ENCODE measurements around the gene ZNF598. TPM values are rescaled to one million over a fixed set of nuclear protein-coding genes. Genes with fewer than 3 reads are reported as not detected.

Gene ZNF598
- total RNA-seq, 1 experiment from 2014 or later = 86.5 TPM

DNA sequence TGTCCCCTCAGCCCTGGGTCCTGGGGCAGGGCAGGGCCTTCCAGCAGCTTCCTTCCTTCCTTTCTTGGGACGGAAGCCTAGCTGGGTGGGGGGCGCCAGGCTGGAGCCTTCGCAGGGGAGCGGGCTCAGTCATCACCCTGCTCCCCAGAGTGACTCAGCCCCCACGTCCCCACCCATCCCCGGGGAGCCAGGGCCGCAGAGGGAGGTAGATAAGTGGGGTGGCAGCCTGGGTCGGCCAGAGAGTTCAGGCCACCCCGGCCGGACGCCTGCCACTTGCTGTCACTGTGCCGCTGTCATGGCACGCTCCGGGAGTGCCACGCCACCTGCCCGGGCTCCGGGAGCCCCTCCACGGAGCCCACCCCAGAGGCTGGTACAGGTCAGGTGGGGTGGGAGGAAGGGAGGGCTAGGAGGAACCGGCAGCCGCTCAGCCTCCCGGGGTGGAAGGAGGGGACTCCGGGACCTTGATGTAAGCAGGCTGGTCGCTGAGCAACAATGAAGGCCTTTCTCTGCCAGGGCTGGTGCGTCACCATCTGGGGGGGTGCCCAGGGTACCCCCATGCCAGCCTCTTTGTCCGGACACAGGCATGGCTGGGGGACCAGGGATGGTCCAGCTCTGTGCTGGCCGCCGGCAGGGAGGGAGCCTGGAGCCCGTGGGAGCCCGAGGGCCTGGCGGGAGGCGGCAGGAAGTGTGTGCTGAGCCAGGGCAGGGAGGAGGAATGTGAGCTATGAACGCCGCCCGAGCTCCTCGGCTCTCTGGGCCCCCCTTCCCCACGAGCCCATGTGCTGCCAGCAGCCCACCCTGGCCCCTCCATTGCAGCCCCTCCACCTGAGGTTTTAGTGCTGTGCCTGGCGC lies 23.7 kb upstream of the ZNF598 start:
- Histone ChIP-seq H3K36me3 (no peaks in the 10 kb centered on the region), H3K27me3 (no peaks in the 10 kb centered on the region), H3K9me3 (no peaks in the 10 kb centered on the region), H3K4me3 (0 out of 2 replicates have a peak overlapping the region, but pooled peaks have one; percentile 1)
- DNase-seq = peak; percentile 82

DNA sequence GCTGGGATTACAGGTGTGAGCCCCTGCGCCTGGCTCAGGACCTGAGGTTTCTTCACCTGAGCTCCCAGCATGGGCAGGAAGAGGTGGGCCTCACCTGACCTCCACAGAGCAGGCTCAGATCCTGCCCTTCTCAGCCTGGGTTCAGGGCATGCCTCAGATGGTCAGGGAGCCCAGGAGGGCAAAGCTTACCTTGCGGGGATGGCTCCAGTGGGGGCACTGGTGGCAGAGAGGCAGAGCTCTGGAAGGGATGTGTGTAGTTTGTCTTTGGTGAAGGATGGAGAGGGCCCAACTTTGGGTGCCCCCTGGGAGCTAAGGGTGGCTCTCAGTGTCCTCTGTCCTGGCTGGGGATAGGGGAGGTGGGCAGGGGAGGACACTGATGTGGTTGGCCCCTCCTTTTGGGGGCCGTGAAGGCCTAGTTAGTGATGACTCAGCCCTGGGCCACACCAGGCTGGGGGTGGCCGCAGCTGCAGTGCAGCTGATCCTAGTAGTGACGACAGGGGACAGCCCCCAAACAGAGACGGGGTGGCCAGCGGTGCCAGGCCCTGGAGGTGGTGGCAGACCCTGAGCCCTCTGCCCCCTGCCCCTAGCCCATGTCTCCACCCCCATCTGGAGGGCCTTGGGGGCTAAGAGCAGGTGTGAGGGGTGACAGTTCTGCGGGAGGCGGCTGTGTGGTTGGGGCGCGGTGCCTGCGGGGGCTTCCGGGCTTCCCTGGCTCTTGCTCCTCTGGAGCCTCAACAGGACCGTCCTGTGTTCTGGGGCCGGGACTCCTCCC lies 22.9 kb upstream of the ZNF598 start:
- Histone ChIP-seq H3K4me3 (no peak overlapping the region), H3K36me3 (no peaks in the 10 kb centered on the region), H3K27me3 (no peaks in the 10 kb centered on the region), H3K9me3 (no peaks in the 10 kb centered on the region)
- no peak for DNase-seq

DNA sequence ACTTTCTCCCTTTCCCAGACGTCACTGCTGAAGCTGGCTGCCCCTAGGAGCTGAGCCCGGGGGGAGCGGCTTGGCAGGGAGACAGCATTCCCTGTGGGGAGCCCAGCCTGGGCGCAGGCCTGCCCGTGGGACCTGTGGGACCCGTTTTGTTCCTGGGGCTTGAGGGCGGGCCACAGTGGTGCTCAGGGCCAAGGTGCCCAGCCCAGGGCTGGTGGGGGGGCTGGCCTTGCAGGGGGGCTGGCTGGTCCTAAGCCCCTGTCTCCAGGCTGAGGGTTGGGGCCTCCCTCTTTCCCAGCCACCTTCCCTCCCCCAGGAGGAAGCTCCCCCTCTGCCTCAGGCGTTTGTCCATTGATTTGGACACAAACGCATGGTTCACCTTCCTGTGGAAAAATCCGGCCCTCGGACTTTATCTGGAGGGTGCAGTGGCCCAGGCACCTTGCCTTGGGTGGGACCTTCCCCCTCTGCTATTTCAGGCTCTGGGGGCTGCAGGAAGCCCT lies 21.5 kb upstream of the ZNF598 start:
- no peak for DNase-seq
- Histone ChIP-seq H3K27me3 (no peaks in the 10 kb centered on the region), H3K9me3 (no peaks in the 10 kb centered on the region), H3K4me3 (no peak overlapping the region), H3K36me3 (no peaks in the 10 kb centered on the region)

DNA sequence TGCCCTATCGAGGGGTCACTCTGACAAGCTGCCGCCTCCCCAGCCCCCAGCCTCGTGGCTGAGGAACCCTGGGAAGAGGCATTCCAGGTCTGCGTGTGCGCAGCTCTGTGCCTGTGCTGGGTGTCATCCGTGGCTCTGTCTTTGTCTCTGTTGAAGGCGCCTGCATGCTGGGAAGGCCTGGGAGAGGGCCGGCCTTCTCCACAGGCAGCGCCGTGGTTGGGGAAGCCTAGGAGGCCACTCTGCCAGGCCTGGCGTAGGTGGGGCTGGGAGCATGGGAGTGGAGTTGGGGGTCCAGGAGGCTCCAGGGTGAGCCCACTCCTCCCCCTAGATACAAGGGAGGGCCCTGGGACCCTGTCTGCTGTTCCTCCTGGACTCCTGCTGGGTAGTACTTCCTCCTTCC lies 20.4 kb upstream of the ZNF598 start:
- DNase-seq = no peak
- H3K4me3 ChIP-seq = no peak overlapping the region
- no peaks in the 10 kb centered on the region for H3K27me3 ChIP-seq
- no peaks in the 10 kb centered on the region for H3K9me3 ChIP-seq
- H3K36me3 ChIP-seq = no peaks in the 10 kb centered on the region

DNA sequence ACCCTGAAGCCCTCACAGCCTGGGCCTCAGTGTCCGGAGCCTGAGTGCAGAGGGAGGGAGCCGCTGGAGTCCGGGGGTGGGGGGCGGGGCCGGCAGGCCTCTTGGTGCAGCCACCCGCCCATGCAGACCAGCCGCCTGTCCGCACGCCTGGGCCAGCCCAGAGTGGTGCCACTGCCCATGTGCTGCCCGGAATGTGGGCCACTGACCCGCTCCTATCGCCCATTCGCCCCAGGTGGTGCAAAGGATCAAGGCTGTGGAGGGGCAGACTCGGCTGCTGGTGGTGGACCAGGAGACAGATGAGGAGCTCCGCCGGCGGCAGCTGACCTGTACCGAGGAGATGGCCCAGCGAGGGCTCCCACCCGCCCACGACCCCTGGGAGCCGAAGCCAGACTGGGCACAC lies 19.7 kb upstream of the ZNF598 start:
- Histone ChIP-seq H3K27me3 (no peaks in the 10 kb centered on the region), H3K4me3 (no peak overlapping the region), H3K36me3 (no peaks in the 10 kb centered on the region), H3K9me3 (no peaks in the 10 kb centered on the region)
- no peak for DNase-seq

DNA sequence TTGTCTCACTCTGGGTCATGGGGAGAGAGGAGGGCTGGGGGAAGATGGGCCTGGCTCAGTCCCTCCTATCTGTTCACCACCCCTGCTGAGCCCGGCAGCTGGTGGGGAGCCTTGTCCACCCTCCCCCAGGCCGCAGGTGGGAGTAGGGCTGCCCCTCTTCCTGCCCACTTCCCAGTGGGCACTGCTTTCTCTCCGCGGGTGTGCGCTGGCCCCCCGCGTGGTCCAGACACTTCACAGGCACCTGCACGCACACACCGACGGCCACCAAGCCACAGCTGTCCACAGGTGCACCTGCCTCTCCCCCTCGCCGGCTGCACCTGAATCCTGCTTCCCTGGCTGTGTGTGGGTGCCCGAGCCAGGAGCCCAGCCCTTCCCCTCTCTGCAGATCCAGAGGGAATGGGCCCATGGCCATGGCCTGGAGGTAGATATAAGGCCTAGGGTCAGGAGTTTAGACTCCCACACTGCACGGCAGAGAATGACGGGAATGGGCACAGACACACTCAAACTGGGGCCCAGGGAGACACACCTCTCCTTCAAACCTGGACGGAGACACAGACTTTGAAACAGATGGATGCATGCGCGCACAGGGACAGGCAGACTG lies 19.1 kb upstream of the ZNF598 start:
- no peaks in the 10 kb centered on the region for H3K9me3 ChIP-seq
- DNase-seq = no peak
- H3K27me3 ChIP-seq = no peaks in the 10 kb centered on the region
- no peaks in the 10 kb centered on the region for H3K36me3 ChIP-seq
- no peak overlapping the region for H3K4me3 ChIP-seq

DNA sequence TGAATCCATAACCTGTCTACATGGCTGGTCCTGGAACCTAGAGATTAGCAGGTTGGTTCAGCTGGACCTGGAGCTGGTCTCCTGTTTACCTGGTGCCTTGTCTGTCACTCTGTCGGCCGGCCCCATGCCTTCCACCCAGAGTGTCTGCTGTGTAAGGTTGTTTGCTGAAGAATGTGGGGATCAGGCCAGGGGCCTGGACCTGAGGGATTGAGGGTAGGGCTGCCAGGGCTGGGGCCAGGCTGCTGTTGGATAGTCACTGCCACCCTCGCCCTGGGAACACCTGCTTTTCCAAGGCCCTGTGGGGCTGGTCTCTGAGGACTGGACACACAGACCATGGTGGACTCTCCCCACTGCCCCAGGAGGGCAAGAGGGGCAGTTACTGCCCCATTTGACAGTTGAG lies 18.5 kb upstream of the ZNF598 start:
- no peak for DNase-seq
- Histone ChIP-seq H3K36me3 (no peaks in the 10 kb centered on the region), H3K9me3 (no peaks in the 10 kb centered on the region), H3K4me3 (no peak overlapping the region), H3K27me3 (no peaks in the 10 kb centered on the region)

DNA sequence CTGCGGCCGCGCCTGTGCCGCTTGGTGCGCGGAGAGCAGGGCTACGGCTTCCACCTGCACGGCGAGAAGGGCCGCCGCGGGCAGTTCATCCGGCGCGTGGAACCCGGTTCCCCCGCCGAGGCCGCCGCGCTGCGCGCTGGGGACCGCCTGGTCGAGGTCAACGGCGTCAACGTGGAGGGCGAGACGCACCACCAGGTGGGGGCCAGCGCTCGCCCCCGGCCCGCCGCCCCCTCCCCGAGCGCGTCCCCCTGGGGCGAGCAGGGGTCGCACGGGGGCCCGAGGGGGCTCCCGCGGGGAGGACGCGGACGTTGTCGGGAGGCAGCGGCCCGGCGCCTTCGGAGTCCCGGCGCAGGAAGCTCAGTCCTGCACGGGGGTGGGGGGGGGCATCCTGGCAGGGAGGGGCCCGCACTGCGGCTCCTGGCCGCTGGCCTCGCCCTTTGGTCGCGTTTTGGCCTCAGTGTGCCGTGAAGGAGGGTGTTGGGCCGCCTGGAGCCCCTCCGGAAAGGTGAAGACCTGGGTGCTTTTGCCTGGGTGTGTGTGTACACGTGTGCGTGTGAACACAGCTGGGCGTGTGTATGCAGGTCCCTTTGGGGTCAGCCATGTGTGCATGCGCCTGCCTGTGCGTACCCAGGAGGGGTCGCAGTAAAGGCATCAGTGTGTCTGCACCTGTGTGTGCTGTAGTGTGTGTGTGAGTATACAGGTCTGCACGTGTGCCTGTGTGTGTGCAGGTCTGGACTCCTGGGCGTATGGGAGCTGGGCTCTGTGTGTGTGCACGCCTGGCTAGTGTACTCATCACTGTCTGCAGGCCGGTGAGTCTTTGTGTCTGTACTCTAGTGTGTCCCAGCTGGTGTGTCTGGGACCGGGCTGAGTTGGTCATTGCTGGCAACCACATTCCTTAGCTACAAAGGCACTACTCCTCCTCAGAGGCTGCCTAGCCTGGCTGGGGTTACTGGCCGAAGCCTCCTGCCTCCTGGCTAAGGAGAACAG lies 17.7 kb upstream of the ZNF598 start:
- Histone ChIP-seq H3K4me3 (peak overlapping the region; percentile 38), H3K9me3 (no peaks in the 10 kb centered on the region), H3K36me3 (no peaks in the 10 kb centered on the region), H3K27me3 (no peaks in the 10 kb centered on the region)
- peak; percentile 39 for DNase-seq

DNA sequence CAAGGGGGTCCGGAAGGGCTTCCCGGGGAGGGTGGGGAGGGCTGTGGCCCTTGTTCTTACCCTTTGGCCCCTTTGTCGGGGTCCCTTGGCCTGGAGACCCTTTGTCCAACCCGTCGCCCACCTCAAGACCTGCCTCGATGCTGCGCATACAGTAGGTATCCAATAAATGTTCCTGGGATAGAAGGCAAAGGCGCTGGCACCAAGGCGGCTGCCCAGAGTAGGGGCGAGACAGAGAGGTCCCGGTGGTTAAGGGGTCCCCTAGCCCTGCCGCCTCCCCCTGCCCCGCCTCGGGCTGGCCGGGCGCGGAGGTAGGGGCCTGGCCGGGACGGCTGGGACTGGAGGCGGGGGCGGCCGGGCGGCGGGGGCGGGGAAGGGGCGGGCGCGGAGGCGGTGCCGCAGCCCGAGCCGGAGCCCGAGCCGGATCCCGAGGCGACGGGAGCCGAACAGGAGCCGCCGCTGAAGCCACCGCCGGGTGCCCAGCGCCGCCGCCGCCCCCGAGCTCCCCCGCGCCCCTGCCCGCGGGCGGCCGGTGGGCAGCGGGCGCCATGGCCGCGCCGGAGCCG lies 16.9 kb upstream of the ZNF598 start, which contains the start of gene NHERF2:
Gene NHERF2 (plus strand): TSS at position 442 of the 563 bp plus-strand sequence. CDS start 104 bp downstream, at position 546.
- Histone ChIP-seq H3K9me3 (no peaks in the 10 kb centered on the region), H3K27me3 (no peaks in the 10 kb centered on the region), H3K4me3 (peak within 1 kb of the TSS; percentile 38), H3K36me3 (no peaks in the 10 kb centered on the region)
- DNase-seq = peak; percentile 37

DNA sequence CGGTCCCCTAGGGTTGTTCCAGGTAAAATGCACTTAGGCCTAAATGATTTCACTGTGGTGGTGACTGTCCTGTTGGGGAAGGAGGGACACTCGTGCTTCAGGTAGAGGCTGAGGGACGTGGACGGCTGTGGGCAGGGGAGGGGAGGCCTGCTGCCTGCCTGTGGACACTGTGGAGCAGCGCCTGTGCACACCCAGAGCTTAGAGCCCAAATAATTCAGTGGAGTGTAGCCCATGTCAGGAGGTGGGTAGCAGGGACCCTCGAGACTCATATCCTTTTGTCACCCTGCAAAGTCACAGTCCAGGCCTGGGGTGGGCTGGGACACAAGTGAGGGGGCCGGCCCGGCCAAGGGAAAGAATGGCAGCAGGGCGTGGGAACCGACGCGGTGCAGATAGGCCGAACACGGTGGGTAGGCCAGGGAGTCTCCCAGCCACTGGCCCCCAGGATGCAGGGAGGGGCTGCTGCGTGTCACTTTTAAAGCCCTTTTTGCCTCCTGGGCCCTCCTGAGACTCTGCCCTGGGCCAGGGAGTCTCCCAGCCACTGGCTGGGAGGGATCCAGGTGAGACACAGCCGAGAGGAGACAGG lies 16.3 kb upstream of the ZNF598 start:
- DNase-seq = no peak
- Histone ChIP-seq H3K36me3 (no peaks in the 10 kb centered on the region), H3K4me3 (peak overlapping the region; percentile 38; the same call in 1 of the 2 replicates), H3K27me3 (no peaks in the 10 kb centered on the region), H3K9me3 (no peaks in the 10 kb centered on the region)

DNA sequence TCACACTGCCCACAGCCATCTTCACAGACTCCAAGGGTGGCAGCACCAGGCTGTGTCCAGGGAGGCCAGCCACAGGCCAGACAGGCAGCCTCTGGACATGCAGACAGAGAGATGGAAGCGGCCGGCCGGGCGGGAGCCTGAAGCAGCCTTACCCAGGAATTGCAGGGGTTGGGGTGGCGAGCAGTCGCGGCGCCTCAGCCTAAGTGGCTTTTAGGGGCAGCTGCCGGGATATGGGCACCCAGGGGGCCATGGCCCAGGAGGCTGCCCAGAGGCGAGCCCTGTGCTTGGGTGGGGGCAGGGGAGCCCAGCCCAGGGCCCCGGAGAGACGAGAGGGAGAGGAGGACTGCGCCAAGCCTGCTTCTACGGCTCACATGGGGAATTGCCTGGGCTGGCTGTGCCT lies 15.6 kb upstream of the ZNF598 start:
- no peaks in the 10 kb centered on the region for H3K27me3 ChIP-seq
- no peaks in the 10 kb centered on the region for H3K9me3 ChIP-seq
- no peak overlapping the region for H3K4me3 ChIP-seq
- no peak for DNase-seq
- H3K36me3 ChIP-seq = no peaks in the 10 kb centered on the region

DNA sequence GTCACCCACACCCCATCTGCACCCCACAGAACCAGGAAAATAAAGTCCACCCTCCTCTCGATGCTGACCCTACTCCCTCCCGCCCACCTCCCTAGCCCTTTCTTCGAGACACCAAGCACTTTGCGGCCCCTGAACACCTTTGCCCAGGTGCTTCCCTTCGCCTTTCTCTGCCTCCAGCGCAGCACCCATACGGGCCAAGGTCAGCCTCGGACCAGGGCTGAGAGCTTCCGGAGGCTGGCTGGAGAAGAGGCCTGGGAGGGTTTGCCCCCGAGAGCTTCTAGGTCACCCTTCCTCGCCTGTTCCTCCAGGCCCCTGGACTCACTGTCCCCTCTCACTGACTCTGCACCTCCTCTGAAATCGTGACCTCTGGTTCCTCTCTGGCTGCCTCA lies 14.4 kb upstream of the ZNF598 start:
- no peaks in the 10 kb centered on the region for H3K27me3 ChIP-seq
- no peaks in the 10 kb centered on the region for H3K36me3 ChIP-seq
- H3K4me3 ChIP-seq = no peak overlapping the region
- no peaks in the 10 kb centered on the region for H3K9me3 ChIP-seq
- DNase-seq = no peak

DNA sequence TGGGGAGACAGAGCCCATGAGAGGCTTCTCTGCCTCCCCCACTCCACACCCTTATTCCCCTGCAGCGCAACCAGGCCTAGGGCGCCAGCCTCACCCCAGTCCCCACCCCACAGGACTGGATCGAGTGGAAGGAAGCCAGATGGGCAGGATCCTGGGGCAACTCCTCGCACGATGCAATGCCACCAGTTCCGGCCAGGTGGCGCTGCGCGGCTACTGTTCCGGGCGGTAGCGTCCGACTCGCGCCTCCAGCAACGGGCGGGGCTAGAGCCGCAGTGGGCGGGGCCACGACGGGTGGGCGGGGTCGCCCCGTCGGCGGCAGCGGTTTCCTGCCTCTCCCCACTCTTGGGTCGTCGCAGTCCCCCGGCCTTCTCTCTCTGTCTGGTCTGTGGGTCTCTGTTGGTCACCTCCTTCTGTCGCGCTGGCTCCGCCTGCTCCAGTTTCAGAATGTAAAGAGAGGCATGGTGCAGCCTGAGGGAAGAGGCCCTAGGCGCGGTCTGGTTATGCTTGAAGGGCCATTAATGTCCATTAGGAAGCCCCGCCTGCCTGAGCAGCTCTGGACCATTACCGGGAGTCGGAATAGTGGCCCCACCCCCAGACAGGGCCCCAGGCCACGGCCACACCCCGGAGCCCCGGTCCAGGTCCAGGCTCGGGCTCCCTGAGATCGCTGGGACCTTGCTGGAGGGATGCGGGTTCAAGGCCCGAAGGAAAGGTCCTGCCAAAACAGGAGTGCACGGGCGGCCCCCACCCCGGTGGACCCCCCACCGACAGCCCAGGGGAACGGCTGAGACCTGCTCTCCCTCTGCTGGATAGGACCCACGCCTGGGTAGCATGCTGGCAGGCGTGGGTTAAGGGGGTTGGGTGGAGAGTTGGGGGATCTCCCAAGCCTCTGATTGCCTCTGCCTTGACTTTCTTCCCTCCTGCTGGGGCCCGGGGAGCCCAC lies 13.7 kb upstream of the ZNF598 start:
- Histone ChIP-seq H3K9me3 (no peaks in the 10 kb centered on the region), H3K36me3 (no peaks in the 10 kb centered on the region), H3K27me3 (no peaks in the 10 kb centered on the region), H3K4me3 (0 out of 2 replicates have a peak overlapping the region, but pooled peaks have one; percentile 17)
- peak; percentile 91 for DNase-seq

DNA sequence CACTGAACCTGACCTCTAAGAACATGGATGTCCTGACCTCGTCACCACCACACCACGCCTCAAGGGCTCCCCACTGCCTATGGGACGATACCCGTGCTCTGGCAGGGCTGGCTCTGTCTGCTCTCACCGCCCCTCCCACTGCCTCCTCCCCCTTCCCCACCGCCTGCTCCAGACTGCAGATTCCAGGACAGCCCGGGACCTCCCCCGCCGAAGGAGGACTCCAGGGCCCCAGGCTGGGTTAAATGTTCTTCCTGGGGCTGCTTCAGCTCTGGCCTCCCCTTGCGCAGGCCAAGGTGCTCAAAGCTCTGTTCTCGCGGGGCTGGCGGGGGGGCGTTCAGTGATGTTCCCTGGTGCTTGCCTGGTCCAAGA lies 13.1 kb upstream of the ZNF598 start:
- Histone ChIP-seq H3K27me3 (no peaks in the 10 kb centered on the region), H3K9me3 (no peaks in the 10 kb centered on the region), H3K36me3 (no peaks in the 10 kb centered on the region), H3K4me3 (no peak overlapping the region)
- peak; percentile 60 for DNase-seq

All from MG63 (cell line).